ENCODE data around the gene SLC22A2. TPM values are rescaled to one million over a fixed set of nuclear protein-coding genes. Genes with fewer than 3 reads are reported as not detected.

SLC22A2 gene
- polyA plus RNA-seq, 1 experiment: not detected

DNA sequence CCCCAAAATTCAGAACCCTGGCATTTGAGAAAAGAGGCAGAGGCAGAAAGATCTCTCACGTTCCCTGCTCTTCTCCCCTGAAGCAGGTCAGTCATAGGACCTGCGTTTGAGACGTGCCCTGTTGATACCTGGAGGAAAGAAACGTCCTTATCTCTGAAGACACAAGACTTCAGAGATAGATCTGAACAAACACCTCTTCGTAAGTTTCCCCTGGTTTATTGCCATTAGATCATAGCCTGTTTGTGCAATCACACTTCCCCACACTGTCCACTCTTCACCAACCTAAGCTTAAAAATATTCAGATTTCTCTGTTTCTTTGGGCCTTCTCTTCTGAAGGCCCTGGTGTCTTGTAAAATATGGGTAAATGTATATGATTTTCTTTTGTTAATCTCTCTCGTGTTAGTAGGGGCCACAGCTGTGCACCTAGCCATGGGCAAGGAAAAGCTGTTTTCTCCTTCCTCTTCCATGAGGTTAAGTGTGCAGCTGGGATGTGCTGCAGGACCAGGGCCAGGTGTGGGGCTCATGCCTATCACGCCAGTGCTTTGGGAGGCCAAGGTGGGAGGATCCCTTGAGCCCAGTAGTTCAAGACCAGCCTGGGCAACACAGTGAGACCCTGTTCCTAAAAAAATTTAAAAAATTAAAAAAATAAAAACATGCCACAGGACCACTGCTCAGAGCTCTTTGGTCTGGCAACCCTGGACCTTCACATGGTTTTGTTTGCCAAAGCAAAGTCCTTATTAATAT, 4.7 kb upstream of the SLC22A2 start:
- TF ChIP-seq CTCF (IDR thresholded peaks at IDR 0.05; ENCODE audit: insufficient read depth, low read depth, low read length): no peak
- no peak overlapping the region for H3K4me3 ChIP-seq (ENCODE audit: low read depth, low read length)
- ChIA-PET POLR2A (no interaction called here), CTCF (no interaction called here)
- DNase-seq (ENCODE audit: low read depth): no peak
- H3K36me3 ChIP-seq (ENCODE audit: control insufficient read depth, insufficient read depth, low read length): no peaks in the 10 kb centered on the region
- H3K27me3 ChIP-seq (ENCODE audit: control insufficient read depth, insufficient read depth, low read length): no peaks in the 10 kb centered on the region

GRCh38 chr6:160261991-160262680, 3.5 kb upstream of the SLC22A2 start:
- POLR2A ChIA-PET: no interaction called here

DNA sequence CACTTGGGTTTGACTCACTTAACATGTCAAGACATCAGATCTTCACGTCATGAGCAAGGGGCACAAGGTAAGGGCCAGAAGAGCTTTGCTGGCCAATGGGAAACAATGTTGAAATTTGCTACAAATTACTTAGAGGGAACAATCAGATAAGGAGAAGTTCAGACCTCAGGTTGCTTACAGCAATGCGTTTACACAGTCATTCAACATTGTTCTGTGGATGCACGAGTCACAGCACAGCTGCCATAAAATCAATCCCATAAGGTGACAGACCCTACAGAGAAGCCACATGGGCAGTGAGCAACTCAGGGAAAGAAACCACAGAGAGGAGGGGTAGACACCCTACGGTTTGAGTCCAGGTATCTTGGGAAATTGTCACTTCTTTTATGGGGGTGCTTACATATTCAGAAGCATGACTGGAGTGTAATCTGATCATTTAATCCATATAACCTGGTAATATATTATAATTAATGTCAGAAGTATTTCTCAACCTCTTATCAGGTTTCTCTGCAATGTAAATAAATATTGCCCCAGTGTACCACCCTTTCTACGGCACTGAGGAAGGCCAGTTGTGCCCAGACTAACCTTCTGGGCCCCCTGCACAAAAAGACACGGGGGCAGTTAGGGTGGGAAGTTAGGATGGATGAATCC, 2.3 kb upstream of the SLC22A2 start:
- ChIA-PET CTCF (no interaction called here), POLR2A (no interaction called here)
- Histone ChIP-seq H3K36me3 (ENCODE audit: control insufficient read depth, insufficient read depth, low read length) (no peaks in the 10 kb centered on the region), H3K27me3 (ENCODE audit: control insufficient read depth, insufficient read depth, low read length) (no peaks in the 10 kb centered on the region), H3K4me3 (ENCODE audit: low read depth, low read length) (no peak overlapping the region)
- TF ChIP-seq CTCF (IDR thresholded peaks at IDR 0.05; ENCODE audit: insufficient read depth, low read depth, low read length): no peak
- no peak for DNase-seq (ENCODE audit: low read depth)

More at GRCh38 chr6:160261991-160262680, 3.5 kb upstream of the SLC22A2 start:
- 0 out of 2 replicates have a peak, but pooled peaks have one; percentile 2 for TF ChIP-seq CTCF (IDR thresholded peaks at IDR 0.05; ENCODE audit: insufficient read depth, low read depth, low read length)
- H3K36me3 ChIP-seq (ENCODE audit: control insufficient read depth, insufficient read depth, low read length): no peaks in the 10 kb centered on the region
- H3K27me3 ChIP-seq (ENCODE audit: control insufficient read depth, insufficient read depth, low read length): no peaks in the 10 kb centered on the region
- H3K4me3 ChIP-seq (ENCODE audit: low read depth, low read length): no peak overlapping the region
- CTCF ChIA-PET: interaction anchor here (0.6 kb wide), 1 partner anchor 128 kb away, joined by 3 read pairs; no protein-coding TSS in a partner anchor
- no peak for DNase-seq (ENCODE audit: low read depth)

- Histone ChIP-seq H3K36me3 (ENCODE audit: control insufficient read depth, insufficient read depth, low read length) (no peaks in the 10 kb centered on the region), H3K4me3 (ENCODE audit: low read depth, low read length) (no peak overlapping the region), H3K27me3 (ENCODE audit: control insufficient read depth, insufficient read depth, low read length) (no peaks in the 10 kb centered on the region)
- TF ChIP-seq CTCF (IDR thresholded peaks at IDR 0.05; ENCODE audit: insufficient read depth, low read depth, low read length): no peak
- DNase-seq (ENCODE audit: low read depth): no peak
- ChIA-PET CTCF (no interaction called here), POLR2A (no interaction called here)
Measured at GRCh38 chr6:160260367-160260766, 1.7 kb upstream of the SLC22A2 start.

- no peak for DNase-seq (ENCODE audit: low read depth)
- POLR2A ChIA-PET: no interaction called here
- Histone ChIP-seq H3K36me3 (ENCODE audit: control insufficient read depth, insufficient read depth, low read length) (no peaks in the 10 kb centered on the region), H3K4me3 (ENCODE audit: low read depth, low read length) (no peak overlapping the region), H3K27me3 (ENCODE audit: control insufficient read depth, insufficient read depth, low read length) (no peaks in the 10 kb centered on the region)
- CTCF ChIA-PET: no interaction called here
- TF ChIP-seq CTCF (IDR thresholded peaks at IDR 0.05; ENCODE audit: insufficient read depth, low read depth, low read length): no peak
Measured at GRCh38 chr6:160259598-160259997, 977 bp upstream of the SLC22A2 start.

Measured in BJ (cell line).